ENCODE measurements around the gene VSTM2L.

VSTM2L gene

GRCh38 chr20:37903317-37904007 lies 535 bp downstream of the VSTM2L start:
- peak overlapping the region; percentile 69 for H3K4me3 Mint-ChIP-seq
- ATAC-seq (no peak), DNase-seq (no peak)
- no peaks in the 10 kb centered on the region for H3K9me3 Mint-ChIP-seq
- H3K27ac Mint-ChIP-seq, result no peak overlapping the region
- peaks cover 11% of the 10 kb centered on the region for H3K4me1 Mint-ChIP-seq
- H3K36me3 Mint-ChIP-seq (ENCODE audit: low read depth), result peaks cover 3% of the 10 kb centered on the region
- H3K27me3 Mint-ChIP-seq, result peaks cover 61% of the 10 kb centered on the region

GRCh38 chr20:37904008-37904642 lies 1.2 kb downstream of the VSTM2L start:
- H3K36me3 Mint-ChIP-seq (ENCODE audit: low read depth), result peaks cover 3% of the 10 kb centered on the region
- ATAC-seq (no peak), DNase-seq (no peak)
- H3K27me3 Mint-ChIP-seq, result peaks cover 64% of the 10 kb centered on the region
- no peak overlapping the region for H3K27ac Mint-ChIP-seq
- peaks cover 9% of the 10 kb centered on the region for H3K4me1 Mint-ChIP-seq
- H3K9me3 Mint-ChIP-seq, result no peaks in the 10 kb centered on the region
- H3K4me3 Mint-ChIP-seq, result peak overlapping the region; percentile 69

GRCh38 chr20:37904845-37905373 lies 2.0 kb downstream of the VSTM2L start:
- H3K4me1 Mint-ChIP-seq, result peaks cover 9% of the 10 kb centered on the region
- H3K4me3 Mint-ChIP-seq, result no peak overlapping the region
- H3K36me3 Mint-ChIP-seq (ENCODE audit: low read depth), result peaks cover 3% of the 10 kb centered on the region
- no peak for DNase-seq
- peaks cover 57% of the 10 kb centered on the region for H3K27me3 Mint-ChIP-seq
- H3K27ac Mint-ChIP-seq, result no peak overlapping the region
- ATAC-seq, result no peak
- H3K9me3 Mint-ChIP-seq, result no peaks in the 10 kb centered on the region

- no peak for DNase-seq
- Mint-ChIP-seq H3K4me3 (no peak overlapping the region), H3K27ac (no peak overlapping the region), H3K27me3 (peaks cover 55% of the 10 kb centered on the region), H3K4me1 (peaks cover 9% of the 10 kb centered on the region), H3K9me3 (no peaks in the 10 kb centered on the region), H3K36me3 (ENCODE audit: low read depth) (peaks cover 3% of the 10 kb centered on the region)
- ATAC-seq, result no peak
Observed at GRCh38 chr20:37905671-37906613, 3.0 kb downstream of the VSTM2L start.

- Mint-ChIP-seq H3K27ac (no peak overlapping the region), H3K9me3 (no peaks in the 10 kb centered on the region), H3K4me3 (no peak overlapping the region), H3K4me1 (peaks cover 6% of the 10 kb centered on the region), H3K36me3 (ENCODE audit: low read depth) (no peaks in the 10 kb centered on the region), H3K27me3 (peaks cover 48% of the 10 kb centered on the region)
- ATAC-seq, result no peak
- no peak for DNase-seq
Observed at GRCh38 chr20:37907330-37907676, 4.4 kb downstream of the VSTM2L start.

- H3K36me3 Mint-ChIP-seq (ENCODE audit: low read depth), result no peaks in the 10 kb centered on the region
- no peak for ATAC-seq
- H3K27ac Mint-ChIP-seq, result no peak overlapping the region
- H3K27me3 Mint-ChIP-seq, result peaks cover 49% of the 10 kb centered on the region
- DNase-seq, result no peak
- H3K9me3 Mint-ChIP-seq, result no peaks in the 10 kb centered on the region
- peaks cover 7% of the 10 kb centered on the region for H3K4me1 Mint-ChIP-seq
- no peak overlapping the region for H3K4me3 Mint-ChIP-seq
Observed at GRCh38 chr20:37907677-37908401, 4.9 kb downstream of the VSTM2L start.

GRCh38 chr20:37911261-37911660 lies 8.3 kb downstream of the VSTM2L start:
- peaks cover 53% of the 10 kb centered on the region for H3K27me3 Mint-ChIP-seq
- ATAC-seq (no peak), DNase-seq (no peak)
- no peaks in the 10 kb centered on the region for H3K9me3 Mint-ChIP-seq
- H3K36me3 Mint-ChIP-seq (ENCODE audit: low read depth), result no peaks in the 10 kb centered on the region
- H3K4me3 Mint-ChIP-seq, result no peak overlapping the region
- H3K4me1 Mint-ChIP-seq, result peaks cover 17% of the 10 kb centered on the region
- H3K27ac Mint-ChIP-seq, result no peak overlapping the region

- ATAC-seq (no peak), DNase-seq (no peak)
- no peaks in the 10 kb centered on the region for H3K9me3 Mint-ChIP-seq
- no peak overlapping the region for H3K27ac Mint-ChIP-seq
- peaks cover 17% of the 10 kb centered on the region for H3K4me1 Mint-ChIP-seq
- H3K4me3 Mint-ChIP-seq, result no peak overlapping the region
- no peaks in the 10 kb centered on the region for H3K36me3 Mint-ChIP-seq (ENCODE audit: low read depth)
- peaks cover 53% of the 10 kb centered on the region for H3K27me3 Mint-ChIP-seq
Observed at GRCh38 chr20:37911838-37912281, 8.9 kb downstream of the VSTM2L start.

GRCh38 chr20:37912874-37913273 lies 9.9 kb downstream of the VSTM2L start:
- DNase-seq, result no peak
- Mint-ChIP-seq H3K9me3 (no peaks in the 10 kb centered on the region), H3K4me1 (peaks cover 17% of the 10 kb centered on the region), H3K27ac (no peak overlapping the region), H3K27me3 (peaks cover 51% of the 10 kb centered on the region), H3K4me3 (no peak overlapping the region), H3K36me3 (ENCODE audit: low read depth) (no peaks in the 10 kb centered on the region)
- peak; percentile 62 for ATAC-seq

GRCh38 chr20:37913567-37914366 lies 10.8 kb downstream of the VSTM2L start:
- Mint-ChIP-seq H3K4me3 (no peak overlapping the region), H3K9me3 (no peaks in the 10 kb centered on the region), H3K4me1 (peaks cover 17% of the 10 kb centered on the region), H3K36me3 (ENCODE audit: low read depth) (no peaks in the 10 kb centered on the region), H3K27ac (peak overlapping the region; percentile 35), H3K27me3 (peaks cover 52% of the 10 kb centered on the region)
- DNase-seq (no peak), ATAC-seq (no peak)

GRCh38 chr20:37914367-37914671 lies 11.4 kb downstream of the VSTM2L start:
- Mint-ChIP-seq H3K9me3 (no peaks in the 10 kb centered on the region), H3K4me1 (peaks cover 17% of the 10 kb centered on the region), H3K27me3 (peaks cover 47% of the 10 kb centered on the region), H3K27ac (no peak overlapping the region), H3K4me3 (peak overlapping the region; percentile 34), H3K36me3 (ENCODE audit: low read depth) (no peaks in the 10 kb centered on the region)
- ATAC-seq (no peak), DNase-seq (no peak)

- Mint-ChIP-seq H3K27ac (peak overlapping the region; percentile 53), H3K27me3 (peaks cover 47% of the 10 kb centered on the region), H3K9me3 (no peaks in the 10 kb centered on the region), H3K4me3 (peak overlapping the region; percentile 34), H3K36me3 (ENCODE audit: low read depth) (no peaks in the 10 kb centered on the region), H3K4me1 (peaks cover 17% of the 10 kb centered on the region)
- ATAC-seq (no peak), DNase-seq (peak; percentile 22)
Observed at GRCh38 chr20:37914672-37915433, 11.9 kb downstream of the VSTM2L start.

GRCh38 chr20:37915434-37915787 lies 12.5 kb downstream of the VSTM2L start:
- Mint-ChIP-seq H3K9me3 (no peaks in the 10 kb centered on the region), H3K27me3 (peaks cover 47% of the 10 kb centered on the region), H3K27ac (no peak overlapping the region), H3K4me3 (no peak overlapping the region), H3K36me3 (ENCODE audit: low read depth) (no peaks in the 10 kb centered on the region), H3K4me1 (peaks cover 17% of the 10 kb centered on the region)
- DNase-seq (no peak), ATAC-seq (no peak)
